ENCODE results near the gene TIAM2.
"Not testable (repeated sequence)": the region's sequence is repeated elsewhere in the genome, so short reads cannot be mapped to it uniquely, and the experiment has no call there.

TIAM2 gene

DNA sequence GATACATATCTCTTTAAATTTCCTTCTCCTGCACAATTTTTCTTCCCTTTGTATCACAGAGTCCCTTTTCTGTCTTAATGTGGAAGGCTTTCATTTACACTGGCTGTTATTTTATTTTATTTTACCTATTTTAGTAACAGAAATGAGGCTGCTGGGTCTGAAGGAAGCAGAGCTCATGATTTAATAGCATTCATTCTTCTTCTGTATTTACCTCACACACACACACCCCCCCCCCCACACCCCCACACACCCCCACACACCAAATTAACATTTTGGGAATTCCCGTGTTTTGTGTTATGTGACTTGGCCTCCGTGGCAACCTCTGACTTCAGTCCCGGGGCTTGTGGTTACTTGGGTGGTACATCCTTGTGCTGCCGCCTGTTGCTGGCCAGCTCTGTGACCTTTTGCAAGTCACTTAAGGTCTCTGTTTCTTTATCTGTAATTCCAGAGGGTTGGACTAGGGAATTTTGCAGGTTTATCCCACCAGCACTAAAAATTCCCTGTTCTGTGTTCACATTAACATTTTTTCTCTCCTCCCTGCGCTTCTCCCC lies 108.8 kb downstream of the TIAM2 start:
- DNase-seq, result peak; percentile 9

DNA sequence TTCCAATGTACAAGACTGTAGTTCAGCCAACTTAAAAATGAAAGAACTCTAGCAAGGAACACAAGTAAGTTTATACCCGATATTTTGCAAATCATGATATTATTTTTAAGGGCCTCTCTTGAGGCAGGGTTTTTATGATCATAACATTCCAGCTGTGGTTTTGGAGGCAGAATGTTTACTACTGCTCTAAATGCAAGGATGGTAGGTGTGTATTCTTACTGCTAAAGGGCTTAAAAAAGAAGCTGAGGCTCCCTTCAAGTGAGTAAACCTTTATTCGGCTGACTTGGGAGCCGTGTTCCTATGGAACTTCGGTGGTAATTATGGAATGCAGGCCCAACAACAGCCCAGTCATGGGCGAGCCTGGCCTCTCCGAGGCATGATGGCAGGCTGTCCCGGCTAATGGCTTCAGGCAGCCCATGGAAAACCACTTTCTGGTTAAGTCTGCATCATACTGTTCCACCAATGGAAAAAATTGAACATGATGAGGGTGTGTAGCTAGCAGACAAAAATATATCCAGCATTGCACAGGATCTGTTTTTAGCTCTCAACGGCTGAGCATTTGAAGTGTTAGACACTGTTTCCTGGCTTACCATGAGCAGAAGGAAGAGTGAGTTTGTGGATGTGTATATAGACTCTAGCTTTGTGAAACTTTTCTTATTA lies 111.5 kb downstream of the TIAM2 start:
- no peak for DNase-seq

DNA sequence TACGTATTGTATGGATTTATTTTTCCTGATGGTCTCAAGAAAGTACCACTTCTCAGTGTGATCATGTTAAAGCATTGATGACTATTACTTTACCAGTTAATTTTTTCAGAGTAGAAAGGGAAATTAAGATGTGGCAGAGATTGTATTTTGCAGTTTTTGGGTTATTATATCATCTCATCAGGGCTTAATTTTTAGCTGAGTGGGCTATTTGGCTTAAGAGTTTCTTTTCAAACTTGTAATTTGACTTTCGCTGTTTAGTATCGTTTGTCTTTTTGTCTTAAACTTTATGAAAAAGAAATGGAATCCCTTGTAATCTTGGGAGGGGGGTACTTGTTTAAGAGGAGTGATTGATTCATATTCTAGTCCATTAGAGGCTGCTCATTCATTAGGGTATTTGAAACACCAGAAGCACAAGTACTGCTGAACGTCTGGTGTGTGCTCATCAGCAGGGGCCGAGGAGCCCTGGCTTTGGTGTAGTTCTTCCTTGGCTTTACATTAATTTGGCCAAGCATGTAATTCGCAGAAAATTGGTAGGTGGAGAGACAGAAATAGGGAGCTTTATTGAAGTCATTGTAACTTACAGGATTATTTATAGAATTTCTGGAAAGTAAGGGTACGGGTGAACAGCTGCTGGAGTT lies 112.4 kb downstream of the TIAM2 start:
- no peak for DNase-seq

DNA sequence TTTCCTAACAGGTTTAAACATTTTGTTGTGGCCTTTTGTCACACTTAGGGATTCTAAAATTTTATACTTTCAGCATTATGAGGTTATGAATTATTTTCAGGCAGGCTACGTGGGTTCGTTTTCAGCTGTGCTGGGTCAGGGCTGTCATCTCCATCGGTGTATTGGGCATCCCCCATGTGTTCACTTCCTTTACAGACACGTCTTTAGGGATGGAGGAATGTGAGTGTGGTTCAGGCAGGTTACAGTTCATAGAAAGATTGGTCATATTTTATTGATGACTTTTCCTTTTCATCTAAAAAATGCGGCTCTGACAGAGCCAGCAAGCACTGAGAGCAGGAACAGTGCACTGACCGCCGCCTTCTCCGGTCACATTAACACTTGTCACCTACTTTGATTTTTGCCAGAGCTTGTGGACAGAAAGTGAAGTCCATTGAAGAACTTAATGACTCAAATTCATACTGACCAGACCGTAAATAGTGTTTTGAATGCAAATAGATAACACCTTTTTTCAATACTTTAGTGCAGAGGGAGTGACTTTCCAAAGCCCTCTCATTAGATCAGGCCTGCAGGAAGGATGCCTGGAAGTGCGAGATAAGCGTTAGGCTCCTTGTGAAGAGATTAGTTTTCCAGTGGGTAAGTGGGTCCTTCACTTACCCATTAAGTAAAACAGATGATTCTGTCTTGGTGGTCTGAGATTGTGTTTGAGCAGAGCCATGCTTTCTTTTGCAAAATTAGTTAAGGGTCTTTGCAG lies 113.1 kb downstream of the TIAM2 start:
- no peak for DNase-seq

DNA sequence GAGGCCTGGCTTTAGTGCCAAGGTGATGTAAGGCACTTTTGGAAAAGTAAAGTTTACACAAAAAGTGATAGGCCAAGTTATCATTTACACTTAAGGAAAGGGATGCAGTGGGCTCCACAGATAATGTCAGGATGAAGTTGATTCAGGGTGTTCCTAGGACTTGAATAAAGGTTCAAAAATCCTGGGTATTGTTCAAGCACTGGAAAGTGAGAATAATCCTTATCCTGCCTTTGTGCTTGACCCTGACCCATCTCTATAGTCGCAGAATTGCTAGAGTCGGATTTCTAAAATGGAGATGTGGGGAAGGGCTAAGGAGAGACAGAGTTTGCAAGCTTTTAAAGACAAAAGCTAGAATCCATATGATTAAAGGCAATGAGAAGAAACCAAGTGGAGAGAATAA lies 115.6 kb downstream of the TIAM2 start:
- DNase-seq, result no peak

DNA sequence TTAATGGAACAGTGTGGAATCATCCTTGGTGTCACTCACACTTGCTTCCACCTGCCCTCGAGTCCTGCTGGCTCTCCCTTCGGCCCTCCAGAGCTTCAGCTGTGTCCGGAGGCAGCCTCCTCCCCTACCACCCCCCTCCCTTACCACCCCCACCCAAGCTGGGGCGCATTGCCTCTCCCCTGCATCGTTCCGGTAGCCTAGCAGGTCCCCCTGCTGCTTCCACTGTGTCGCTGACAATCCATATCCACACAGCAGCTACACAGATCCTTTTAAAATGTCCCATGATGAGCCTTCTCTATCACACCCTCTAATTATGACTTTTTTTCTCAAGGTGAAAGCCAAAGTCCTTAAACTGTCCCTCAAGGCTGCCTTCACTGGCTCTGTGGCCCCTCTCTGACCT lies 117.6 kb downstream of the TIAM2 start:
- no peak for DNase-seq

DNA sequence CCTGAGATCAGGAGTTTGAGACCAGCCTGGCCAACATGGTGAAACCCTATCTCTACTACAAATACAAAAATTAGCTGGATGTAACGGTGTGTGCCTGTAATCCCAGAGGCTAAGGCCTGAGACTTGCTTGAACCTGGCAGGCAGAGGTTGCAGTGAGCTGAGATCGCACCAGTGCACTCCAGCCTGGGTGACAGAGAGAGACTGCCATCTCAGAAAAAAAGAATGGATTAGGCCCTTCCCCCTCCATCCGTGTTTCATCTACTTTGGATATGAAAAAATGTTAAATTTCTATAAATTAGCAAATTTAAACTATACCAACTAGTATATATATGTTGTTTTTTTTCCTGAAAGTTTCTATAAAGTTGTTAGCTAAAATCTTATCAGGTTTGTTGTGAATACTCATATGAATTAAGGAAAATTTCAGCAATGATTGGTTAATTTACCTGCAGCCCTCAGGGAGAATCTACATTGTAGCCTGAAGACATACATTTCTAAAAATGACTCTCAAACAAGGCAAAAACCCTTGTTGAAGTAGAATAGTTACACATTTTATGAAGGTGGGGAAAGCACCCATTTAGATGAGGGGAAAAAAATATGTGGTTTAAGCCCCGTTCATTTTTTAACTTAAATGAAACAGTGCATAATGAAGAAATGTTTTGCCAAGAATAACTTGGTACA lies 120.9 kb downstream of the TIAM2 start:
- no peak for DNase-seq

DNA sequence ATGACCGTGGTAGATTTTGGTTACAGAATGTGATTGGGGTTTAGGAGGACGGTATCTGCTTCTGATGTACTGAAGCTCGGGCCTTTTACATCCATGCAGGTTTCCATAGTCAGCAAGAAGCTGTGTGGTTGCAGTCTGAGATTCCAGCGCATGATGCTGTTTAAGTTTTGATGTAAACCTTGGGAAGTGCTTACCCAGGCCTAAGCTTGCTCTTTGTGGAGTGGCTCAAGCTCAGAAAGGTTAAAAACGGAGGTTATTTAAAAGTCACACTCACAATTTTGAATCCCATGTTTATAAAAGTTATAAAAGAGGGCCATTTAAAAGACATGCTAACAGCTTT lies 121.4 kb downstream of the TIAM2 start:
- no peak for DNase-seq

DNA sequence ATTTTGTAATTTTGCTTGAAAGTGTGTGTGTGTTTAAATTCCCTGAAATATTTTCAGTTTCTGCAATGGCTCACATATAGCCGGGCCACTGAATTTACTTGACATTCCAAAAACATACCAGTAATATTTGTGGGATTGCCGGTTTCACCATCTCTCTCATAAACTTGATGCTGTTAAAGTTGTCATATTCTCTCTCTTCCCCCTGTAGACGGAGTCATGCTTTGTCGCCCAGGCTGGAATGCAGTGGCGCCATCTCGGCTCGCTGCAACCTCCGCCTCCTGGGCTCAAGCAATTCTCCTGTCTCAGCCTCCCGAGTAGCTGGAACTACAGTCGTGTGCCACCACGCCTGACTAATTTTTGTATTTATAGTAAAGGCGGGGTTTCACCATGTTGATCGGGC lies 122.1 kb downstream of the TIAM2 start:
- peak; percentile 70 for DNase-seq

DNA sequence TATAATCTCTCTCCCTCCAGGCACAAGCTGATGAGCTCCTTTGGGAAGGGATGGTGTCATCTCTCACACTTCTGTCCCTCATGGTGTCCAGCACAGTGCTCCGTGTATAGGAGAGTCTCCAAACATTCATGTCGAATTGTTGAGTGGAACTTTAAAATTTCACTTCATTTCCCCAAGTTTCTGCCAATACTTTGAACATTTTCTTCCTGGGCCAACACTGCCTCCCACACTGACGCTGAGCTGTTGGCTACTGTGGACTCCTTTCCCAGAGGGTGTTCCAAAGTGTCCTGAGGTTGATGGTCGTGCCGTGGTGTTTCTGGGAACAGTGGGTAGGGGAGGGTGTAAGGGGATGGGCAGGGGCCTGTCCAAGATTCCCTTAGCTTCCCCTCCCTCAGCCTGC lies 122.7 kb downstream of the TIAM2 start:
- no peak for DNase-seq

DNA sequence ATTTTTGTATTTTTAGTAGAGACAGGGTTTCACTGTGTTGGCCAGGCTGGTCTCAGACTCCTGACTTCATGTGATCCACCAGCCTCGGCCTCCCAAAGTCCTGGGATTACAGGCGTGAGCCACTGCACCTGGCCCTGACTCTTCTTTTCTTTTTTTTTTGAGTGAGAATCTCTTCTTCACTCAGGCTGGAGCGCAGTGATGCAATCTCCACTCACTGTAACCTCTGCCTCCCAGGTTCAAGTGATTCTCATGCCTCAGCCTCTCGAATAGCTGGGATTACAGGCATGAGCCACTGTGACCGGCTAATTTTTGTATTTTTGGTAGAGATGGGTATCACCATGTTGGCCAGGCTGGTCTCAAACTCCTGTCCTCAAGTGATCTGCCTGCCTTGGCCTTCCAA lies 124.1 kb downstream of the TIAM2 start:
- not testable (repeated sequence) for DNase-seq

DNA sequence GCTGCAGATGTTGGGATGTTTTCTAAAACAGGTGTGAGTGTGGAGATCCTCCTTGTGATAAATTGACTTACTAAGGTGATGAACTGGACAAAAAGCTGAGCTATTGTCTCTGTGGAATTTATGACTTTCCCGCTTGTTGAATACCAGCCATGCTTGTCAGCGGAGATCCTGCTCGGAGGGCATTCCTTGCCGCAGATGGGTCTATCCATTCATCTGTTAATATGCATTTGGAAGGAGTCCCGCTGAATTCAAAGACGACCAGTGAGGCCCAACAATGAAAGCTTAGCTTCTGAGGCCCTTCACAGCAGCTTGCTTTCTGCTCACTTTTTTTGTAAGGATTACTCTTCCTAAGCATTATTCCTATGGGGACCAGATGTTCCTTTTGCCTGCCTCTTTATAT lies 124.9 kb downstream of the TIAM2 start:
- peak; percentile 7 for DNase-seq

DNA sequence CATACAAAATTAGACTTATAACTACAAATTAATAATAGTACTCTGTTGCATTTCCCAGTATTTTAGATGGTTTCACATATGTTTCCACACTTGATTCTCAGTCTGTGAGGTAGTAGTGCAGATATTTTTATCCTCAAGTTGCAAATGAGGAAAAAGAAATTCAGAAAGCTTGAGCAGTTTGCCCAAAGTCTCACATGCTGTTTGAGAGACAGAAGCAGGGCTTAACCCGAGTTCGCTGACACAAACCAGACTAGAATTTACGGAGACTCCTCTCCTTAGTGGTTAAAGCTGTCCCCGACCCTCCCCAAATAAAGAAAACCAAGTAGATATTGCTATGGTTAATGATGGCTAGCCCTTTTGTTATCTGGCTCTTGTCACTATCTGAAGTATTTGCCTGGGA lies 126.2 kb downstream of the TIAM2 start:
- no peak for DNase-seq

DNA sequence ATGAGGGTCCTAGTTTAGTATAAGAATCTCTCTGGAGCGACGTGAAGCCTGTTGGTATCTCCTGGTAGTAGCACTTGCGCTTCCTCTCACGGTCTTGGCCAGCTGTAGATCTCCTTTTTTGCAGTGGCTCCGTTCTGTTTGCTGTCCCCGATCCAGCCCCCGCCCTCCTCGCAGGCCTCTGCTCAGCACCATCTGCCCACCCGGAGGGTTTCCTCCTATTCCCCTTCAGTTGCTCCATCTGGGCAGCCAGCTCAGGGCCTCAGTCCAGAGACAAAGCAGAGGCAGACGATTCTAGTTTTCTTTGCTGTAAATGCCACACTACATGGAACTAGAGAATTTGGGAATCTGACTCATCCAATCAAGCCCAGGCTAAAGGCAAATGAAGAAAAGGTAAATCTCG lies 126.6 kb downstream of the TIAM2 start:
- DNase-seq, result no peak

DNA sequence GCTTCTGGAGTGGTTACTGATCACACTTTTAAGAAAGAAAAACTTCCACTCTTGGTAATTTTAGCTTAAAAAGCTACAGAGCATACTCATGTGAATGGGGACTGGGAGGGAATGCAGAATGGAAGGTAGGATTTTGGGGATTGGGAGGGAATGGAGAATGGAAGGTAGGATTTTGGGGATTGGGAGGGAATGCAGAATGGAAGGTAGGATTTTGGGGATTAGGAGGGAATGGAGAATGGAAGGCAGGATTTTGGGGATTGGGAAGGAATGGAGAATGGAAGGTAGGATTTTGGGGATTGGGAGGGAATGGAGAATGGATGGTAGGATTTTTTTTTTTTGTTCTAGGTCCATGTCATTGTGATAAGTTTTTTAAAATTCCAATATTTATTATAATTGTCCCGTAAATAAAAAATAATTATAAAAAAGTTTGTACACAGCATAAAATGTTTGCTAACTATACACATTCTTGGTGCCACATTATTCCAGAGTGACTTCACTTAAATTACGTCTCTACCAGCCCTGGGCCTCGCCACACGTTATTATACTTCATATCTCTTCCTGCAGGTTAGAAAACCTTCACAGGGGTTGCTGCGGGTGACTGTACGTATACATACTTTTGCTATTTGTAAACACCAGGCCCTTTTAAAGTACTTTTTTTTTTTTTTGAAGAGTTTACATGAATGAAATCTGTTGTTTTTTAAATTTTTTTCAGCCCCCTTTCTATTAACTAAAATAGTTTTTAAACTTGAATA lies 127.3 kb downstream of the TIAM2 start:
- DNase-seq, result no peak

DNA sequence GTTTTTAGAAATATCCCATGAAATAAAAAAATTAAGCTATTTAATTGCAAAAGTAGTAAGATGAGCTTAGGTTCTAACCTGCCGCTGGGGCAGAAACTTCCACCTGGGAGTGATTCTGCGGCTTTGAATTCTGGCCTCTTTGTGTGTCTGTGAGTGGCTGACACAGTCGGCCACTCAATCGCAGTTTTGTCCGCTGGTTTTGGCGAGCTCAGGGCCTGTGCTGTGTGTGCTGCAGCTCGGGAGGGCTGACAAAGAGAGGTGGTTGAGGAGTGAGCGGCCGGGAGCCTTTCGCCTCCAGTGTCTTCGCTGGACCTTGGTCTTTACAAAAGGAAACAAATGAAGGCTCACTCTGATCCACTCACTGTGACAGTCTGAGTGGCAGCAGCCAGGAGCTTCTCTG lies 128.4 kb downstream of the TIAM2 start:
- no peak for DNase-seq

DNA sequence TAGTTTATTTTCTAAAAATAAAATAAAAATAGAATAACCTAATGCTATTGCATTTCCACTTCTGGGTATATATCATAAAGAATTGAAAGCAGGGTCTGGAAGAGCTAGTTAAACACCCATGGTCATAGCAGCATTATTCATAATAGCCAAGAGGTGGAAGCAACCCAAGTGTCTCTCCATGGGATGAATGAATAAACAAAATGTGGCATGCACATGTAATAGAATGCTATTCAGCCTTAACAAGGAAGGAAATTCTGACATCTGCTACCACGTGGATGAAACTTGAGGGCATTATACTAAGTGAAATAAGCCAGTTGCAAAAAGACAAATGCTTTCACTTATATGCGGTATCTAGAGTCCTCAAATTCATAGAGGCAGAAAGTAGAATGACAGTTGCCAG lies 130.8 kb downstream of the TIAM2 start:
- no peak for DNase-seq

DNA sequence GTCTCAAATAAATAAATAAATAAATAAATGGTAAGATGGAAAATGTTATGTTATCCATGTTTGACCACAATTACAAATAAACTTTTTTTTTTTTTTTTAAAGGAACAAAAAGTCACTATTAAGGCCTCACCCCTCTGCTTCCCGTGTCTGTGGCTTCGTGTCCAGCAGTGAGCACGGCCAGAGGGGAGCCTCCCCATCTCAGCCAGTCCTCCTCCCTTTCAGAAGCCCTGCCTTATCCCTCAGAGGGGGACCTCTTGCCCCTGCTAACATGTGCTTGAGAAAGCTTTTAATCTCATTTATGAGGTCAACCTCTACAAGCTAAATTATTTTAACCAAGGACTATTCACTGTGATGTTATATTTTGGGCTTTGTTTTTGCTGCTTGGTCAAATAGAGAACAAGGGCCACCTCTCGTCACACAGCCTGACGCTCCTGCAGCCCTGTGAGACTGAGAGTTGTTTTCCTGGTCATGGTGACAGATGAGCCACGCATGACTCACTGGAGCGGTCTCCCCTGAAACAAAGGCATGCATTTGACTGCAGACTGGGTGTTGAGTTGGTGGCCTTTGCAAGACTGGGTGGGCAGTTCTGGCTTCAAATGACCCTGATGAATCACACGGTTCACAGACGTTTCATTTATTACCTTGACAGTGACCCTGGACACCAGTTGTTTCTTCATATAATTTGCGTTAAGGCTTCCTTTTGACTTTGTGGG lies 131.8 kb downstream of the TIAM2 start:
- DNase-seq, result peak; percentile 70

DNA sequence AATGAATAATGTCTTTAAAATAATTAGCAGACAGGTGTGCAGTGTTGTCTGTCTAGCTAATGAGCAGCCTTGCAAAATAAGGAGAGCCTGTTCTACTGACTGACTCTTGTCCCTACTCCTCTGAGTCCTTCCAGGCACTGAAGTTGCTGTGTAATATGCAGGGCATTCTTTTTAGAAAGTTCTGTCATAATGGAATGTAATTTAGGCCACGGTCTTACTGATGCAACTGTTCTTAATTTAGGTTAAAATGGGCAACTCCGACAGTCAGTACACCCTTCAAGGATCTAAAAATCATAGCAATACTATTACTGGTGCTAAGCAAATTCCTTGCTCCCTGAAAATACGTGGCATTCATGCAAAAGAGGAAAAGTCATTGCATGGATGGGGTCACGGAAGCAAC lies 133.9 kb downstream of the TIAM2 start:
- no peak for DNase-seq

DNA sequence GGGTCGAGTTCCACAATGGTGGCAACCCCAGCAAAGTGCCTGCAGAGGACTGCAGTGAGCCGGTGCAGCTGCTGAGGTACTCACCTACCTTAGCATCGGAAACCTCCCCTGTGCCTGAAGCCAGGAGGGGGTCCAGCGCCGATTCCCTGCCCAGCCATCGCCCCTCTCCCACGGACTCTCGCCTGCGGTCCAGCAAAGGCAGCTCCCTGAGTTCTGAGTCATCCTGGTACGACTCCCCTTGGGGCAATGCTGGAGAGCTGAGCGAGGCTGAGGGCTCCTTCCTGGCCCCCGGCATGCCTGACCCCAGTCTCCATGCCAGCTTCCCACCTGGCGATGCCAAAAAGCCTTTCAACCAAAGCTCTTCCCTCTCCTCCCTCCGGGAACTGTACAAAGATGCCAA lies 134.6 kb downstream of the TIAM2 start:
- no peak for DNase-seq

DNA sequence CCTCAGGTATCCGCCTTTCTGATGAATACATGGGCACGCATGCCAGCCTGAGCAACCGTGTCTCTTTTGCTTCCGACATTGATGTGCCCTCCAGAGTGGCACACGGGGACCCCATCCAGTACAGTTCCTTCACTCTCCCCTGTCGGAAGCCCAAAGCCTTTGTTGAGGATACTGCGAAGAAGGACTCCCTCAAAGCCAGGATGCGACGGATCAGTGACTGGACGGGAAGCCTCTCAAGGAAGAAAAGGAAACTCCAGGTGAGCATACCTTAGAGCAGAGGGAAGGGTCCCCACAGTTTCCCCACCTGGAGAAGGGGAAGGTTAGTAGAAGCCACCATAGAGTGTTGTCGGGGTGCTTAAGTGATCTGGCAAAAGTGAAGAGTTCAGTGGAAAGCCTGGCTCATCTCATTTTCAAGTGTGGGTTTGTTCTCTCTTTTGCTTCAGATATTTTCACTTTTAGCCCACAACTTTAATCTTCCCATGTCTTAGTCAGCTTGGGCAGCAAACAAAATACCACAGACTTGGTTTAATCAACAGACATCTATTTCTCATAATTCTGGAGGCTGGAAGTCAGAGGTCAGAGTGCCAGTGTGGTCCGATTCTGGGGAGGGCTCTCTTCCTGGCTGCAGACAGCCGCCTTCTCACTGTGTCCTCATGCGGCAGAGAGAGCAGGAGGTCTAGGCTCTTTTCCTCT lies 135.2 kb downstream of the TIAM2 start:
- DNase-seq, result no peak

DNA sequence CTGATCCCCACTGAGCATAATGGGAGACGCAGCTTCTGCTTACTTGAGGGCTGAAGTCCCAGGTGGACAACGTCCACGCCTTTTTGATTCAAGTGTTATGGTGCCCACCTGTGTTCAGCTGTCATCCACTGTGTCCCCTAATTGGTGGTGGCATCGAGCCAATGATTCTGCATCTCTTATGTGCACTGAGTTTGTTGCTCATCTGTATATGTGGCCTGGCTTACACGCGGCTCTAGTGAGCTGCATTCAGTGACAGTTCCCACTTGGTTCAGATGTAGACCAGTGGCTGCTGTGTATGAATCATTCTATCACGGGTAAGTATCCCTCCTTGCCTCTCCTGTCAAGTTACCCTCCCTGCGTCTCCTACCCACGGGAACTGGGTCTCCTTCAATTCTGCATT lies 137.5 kb downstream of the TIAM2 start:
- DNase-seq, result no peak
